Caco-2 (cell line): ENCODE measurements around the gene MAP1B. TPM values are rescaled to one million over a fixed set of nuclear protein-coding genes. Genes with fewer than 3 reads are reported as not detected.
A peak's percentile ranks its signal among the peaks of the same experiment; 100 is the strongest.

Experiments used
- BruUV-seq: library from RNA; stranded (reverse); fragments of 400-500 nt; replicated peaks from 2 replicates; lab custom pipeline; 2021; lab: Mats Ljungman, UMichigan
- CTCF ChIA-PET: fragments of 300-600 bp; sonication (Branson Sonifier 250); formaldehyde crosslinking; loops from one replicate; lab custom pipeline; 2022; ENCODE audit warnings: antibody characterized with exemption; lab: Charles Lee
- POLR2A ChIA-PET: fragments of 300-600 bp; sonication (Branson Sonifier 250); formaldehyde crosslinking; loops from one replicate; lab custom pipeline; 2022; ENCODE audit warnings: antibody characterized with exemption; lab: Charles Lee
- DNase-seq, 2 experiments: peaks; one replicate each; pipeline versions ENCODE4 v3.0.0 to v3.0.0-alpha.2; 2020 to 2022
- H3K27me3 ChIP-seq: replicated peaks from 2 replicates; pipeline ENCODE4 v1.6.0; 2011; ENCODE audit warnings: low read length; ENCODE audit not compliant: control insufficient read depth, insufficient read depth
- H3K36me3 ChIP-seq: 2 replicates; pipeline ENCODE4 v1.5.1; 2011; ENCODE audit warnings: low read length; ENCODE audit not compliant: control insufficient read depth, insufficient read depth
- H3K4me1 ChIP-seq: fragments of 250-450 bp; sonication (Bioruptor Pico); 2 replicates; pipeline ENCODE4 v1.5.1; 2020; ENCODE audit warnings: mild to moderate bottlenecking
- H3K4me3 ChIP-seq: 2 replicates; pipeline ENCODE4 v1.5.1; 2011; ENCODE audit warnings: low read depth, mild to moderate bottlenecking, control low read depth, low read length
- H3K9me3 ChIP-seq: fragments of 250-450 bp; sonication (Bioruptor Pico); 2 replicates; pipeline ENCODE4 v1.5.1; 2020; ENCODE audit warnings: mild to moderate bottlenecking, moderate library complexity
- H3K27ac Mint-ChIP-seq: one replicate; pipeline ENCODE4 v1.8.0; 2022; ENCODE audit warnings: mixed read lengths; ENCODE audit not compliant: unreplicated experiment
- H3K27me3 Mint-ChIP-seq: one replicate; pipeline ENCODE4 v1.8.0; 2022; ENCODE audit warnings: mixed read lengths; ENCODE audit not compliant: insufficient read depth, unreplicated experiment
- H3K36me3 Mint-ChIP-seq: one replicate; pipeline ENCODE4 v1.8.0; 2022; ENCODE audit warnings: mild to moderate bottlenecking, mixed read lengths; ENCODE audit not compliant: insufficient read depth, unreplicated experiment
- H3K4me1 Mint-ChIP-seq: one replicate; pipeline ENCODE4 v1.8.0; 2022; ENCODE audit warnings: low read depth, mixed read lengths; ENCODE audit not compliant: unreplicated experiment
- H3K4me3 Mint-ChIP-seq: one replicate; pipeline ENCODE4 v1.8.0; 2022; ENCODE audit warnings: mild to moderate bottlenecking, moderate library complexity, mixed read lengths; ENCODE audit not compliant: unreplicated experiment
- H3K9me3 Mint-ChIP-seq: one replicate; pipeline ENCODE4 v1.8.0; 2022; ENCODE audit warnings: mixed read lengths; ENCODE audit not compliant: unreplicated experiment
- intact Hi-C: fragments of 100-400 bp; cut with micrococcal nuclease; formaldehyde crosslinking; loops from one replicate; pipeline ENCODE4 v1.10.0; 2022; ENCODE audit not compliant: unreplicated experiment
- total RNA-seq: library from RNA; stranded (reverse); gene quantifications from 2 replicates; pipeline ENCODE4 v1.2.3, GENCODE V29; 2022
- TF ChIP-seq, protein P1 (sequence below), 2 experiments: fragments of 200-600 bp in 1 of 2; IDR thresholded peaks; 1 replicate in 1 of 2; 2 replicates in 1 of 2; pipeline versions ENCODE4 v1.5.1 to v1.8.0; 2011 to 2022; ENCODE audit warnings: antibody characterized with exemption in 1 of 2, control low read depth in 1 of 2, inconsistent platforms in 1 of 2, low read depth in 1 of 2, low read length in 1 of 2, mild to moderate bottlenecking in 1 of 2, moderate library complexity in 1 of 2; ENCODE audit not compliant: insufficient read depth in 1 of 2, severe bottlenecking in 1 of 2, unreplicated experiment in 1 of 2

The MAP1B gene
- total RNA-seq, 1 experiment from 2014 or later = 0.66 TPM

DNA sequence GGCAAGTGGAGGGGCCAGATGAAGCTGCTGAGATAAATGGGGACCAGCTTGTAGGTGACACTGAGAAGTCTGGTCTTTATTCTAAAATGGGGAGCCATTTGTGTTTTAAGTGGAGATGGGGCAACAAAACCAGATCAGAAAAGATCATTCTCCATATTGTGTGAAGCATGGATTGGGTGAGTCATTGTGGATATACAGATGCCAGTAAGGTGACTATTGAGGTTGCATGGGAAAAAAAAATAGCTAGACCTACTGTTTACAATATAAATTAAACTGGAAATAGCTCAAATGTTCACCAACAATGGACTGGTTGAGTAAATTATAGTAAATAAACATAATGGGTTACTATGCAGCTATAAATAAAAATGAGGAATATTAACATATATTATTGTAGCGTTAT, 5.4 kb upstream of the MAP1B start:
- ChIA-PET POLR2A (interaction anchor here (0.6 kb wide), 1 partner anchor 56 kb away, joined by 3 read pairs; no protein-coding TSS in a partner anchor), CTCF (no interaction called here)
- H3K4me1 Mint-ChIP-seq = no peaks in the 10 kb centered on the region
- no peak overlapping the region for H3K4me3 ChIP-seq
- no peak overlapping the region for H3K27ac Mint-ChIP-seq
- intact Hi-C loops = no loop called here
- no peaks in the 10 kb centered on the region for H3K27me3 ChIP-seq
- TF ChIP-seq, protein P1, sequence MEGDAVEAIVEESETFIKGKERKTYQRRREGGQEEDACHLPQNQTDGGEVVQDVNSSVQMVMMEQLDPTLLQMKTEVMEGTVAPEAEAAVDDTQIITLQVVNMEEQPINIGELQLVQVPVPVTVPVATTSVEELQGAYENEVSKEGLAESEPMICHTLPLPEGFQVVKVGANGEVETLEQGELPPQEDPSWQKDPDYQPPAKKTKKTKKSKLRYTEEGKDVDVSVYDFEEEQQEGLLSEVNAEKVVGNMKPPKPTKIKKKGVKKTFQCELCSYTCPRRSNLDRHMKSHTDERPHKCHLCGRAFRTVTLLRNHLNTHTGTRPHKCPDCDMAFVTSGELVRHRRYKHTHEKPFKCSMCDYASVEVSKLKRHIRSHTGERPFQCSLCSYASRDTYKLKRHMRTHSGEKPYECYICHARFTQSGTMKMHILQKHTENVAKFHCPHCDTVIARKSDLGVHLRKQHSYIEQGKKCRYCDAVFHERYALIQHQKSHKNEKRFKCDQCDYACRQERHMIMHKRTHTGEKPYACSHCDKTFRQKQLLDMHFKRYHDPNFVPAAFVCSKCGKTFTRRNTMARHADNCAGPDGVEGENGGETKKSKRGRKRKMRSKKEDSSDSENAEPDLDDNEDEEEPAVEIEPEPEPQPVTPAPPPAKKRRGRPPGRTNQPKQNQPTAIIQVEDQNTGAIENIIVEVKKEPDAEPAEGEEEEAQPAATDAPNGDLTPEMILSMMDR (IDR thresholded peaks at IDR 0.05; ENCODE audit: insufficient read depth in 1 of 2, low read depth in 1 of 2, low read length in 1 of 2, severe bottlenecking in 1 of 2, unreplicated experiment in 1 of 2) = no peak
- no peaks in the 10 kb centered on the region for H3K9me3 Mint-ChIP-seq
- no peaks in the 10 kb centered on the region for H3K36me3 Mint-ChIP-seq
- DNase-seq = no peak
- BruUV-seq = no TSS peak
- peaks cover 36% of the 10 kb centered on the region for H3K27me3 Mint-ChIP-seq
- no peaks in the 10 kb centered on the region for H3K36me3 ChIP-seq
- H3K9me3 ChIP-seq = peaks cover 8% of the 10 kb centered on the region
- no peaks in the 10 kb centered on the region for H3K4me1 ChIP-seq
- H3K4me3 Mint-ChIP-seq = no peak overlapping the region

DNA sequence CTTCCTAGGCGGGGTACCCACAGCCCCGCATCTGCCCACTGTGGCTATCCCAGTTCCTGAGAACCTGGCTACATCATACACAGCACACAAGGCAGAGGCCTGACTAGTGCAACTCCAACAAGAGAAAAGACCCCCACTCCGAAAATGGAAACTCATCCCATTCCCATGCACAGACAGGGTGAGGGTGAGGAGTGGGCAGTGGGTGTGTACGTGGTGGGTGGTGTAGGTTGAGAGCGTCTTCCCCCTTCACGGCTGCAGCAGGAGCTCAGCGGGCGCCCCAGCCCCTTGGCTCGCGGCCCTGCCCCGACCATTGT, 501 bp upstream of the MAP1B start:
- ChIA-PET CTCF (no interaction called here), POLR2A (no interaction called here)
- H3K4me1 Mint-ChIP-seq = no peaks in the 10 kb centered on the region
- H3K4me3 ChIP-seq = peak overlapping the region; percentile 43
- H3K36me3 Mint-ChIP-seq = no peaks in the 10 kb centered on the region
- H3K27me3 Mint-ChIP-seq = peaks cover 46% of the 10 kb centered on the region
- no peaks in the 10 kb centered on the region for H3K9me3 Mint-ChIP-seq
- intact Hi-C loops = no loop called here
- no peak overlapping the region for H3K27ac Mint-ChIP-seq
- BruUV-seq = no TSS peak
- H3K4me3 Mint-ChIP-seq = peak overlapping the region; percentile 80
- 0 out of 2 replicates have a peak, but pooled peaks cover 5% of the 10 kb centered on the region for H3K4me1 ChIP-seq
- peaks cover 8% of the 10 kb centered on the region for H3K9me3 ChIP-seq
- H3K36me3 ChIP-seq = no peaks in the 10 kb centered on the region
- DNase-seq = no peak
- TF ChIP-seq, protein P1 (IDR thresholded peaks at IDR 0.05; ENCODE audit: insufficient read depth in 1 of 2, low read depth in 1 of 2, low read length in 1 of 2, severe bottlenecking in 1 of 2, unreplicated experiment in 1 of 2) = no peak
- peaks cover 5% of the 10 kb centered on the region for H3K27me3 ChIP-seq

DNA sequence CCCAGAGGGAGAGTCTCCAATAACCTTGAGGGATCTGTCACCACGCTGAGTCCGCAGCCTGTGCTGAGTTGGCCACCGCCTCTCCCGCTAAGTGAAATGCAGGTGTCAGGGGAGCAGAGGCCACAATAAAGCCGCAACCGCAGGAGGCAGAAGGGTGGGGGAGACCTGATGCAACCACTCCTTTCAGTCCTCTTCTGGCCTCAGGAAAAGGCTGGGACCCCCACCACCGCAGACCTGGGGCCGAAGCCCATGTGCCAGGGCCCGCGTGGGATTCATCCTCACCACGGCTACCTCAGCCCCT, 576 bp downstream of the MAP1B start:
- TF ChIP-seq, protein P1 (IDR thresholded peaks at IDR 0.05; ENCODE audit: insufficient read depth in 1 of 2, low read depth in 1 of 2, low read length in 1 of 2, severe bottlenecking in 1 of 2, unreplicated experiment in 1 of 2) = no peak
- H3K27me3 ChIP-seq = peaks cover 5% of the 10 kb centered on the region
- peak in 1 of 2 experiments; percentile 18 for DNase-seq
- ChIA-PET POLR2A (no interaction called here), CTCF (no interaction called here)
- 0 out of 2 replicates have a peak, but pooled peaks cover 5% of the 10 kb centered on the region for H3K4me1 ChIP-seq
- no TSS peak for BruUV-seq
- intact Hi-C loops = no loop called here
- peak overlapping the region; percentile 80 for H3K4me3 Mint-ChIP-seq
- H3K36me3 ChIP-seq = no peaks in the 10 kb centered on the region
- no peak overlapping the region for H3K27ac Mint-ChIP-seq
- peaks cover 8% of the 10 kb centered on the region for H3K9me3 ChIP-seq
- H3K9me3 Mint-ChIP-seq = no peaks in the 10 kb centered on the region
- H3K4me1 Mint-ChIP-seq = no peaks in the 10 kb centered on the region
- peak overlapping the region; percentile 43 for H3K4me3 ChIP-seq
- H3K36me3 Mint-ChIP-seq = no peaks in the 10 kb centered on the region
- peaks cover 47% of the 10 kb centered on the region for H3K27me3 Mint-ChIP-seq
